ENCODE data around the gene TPRG1L.

- TF ChIP-seq CTCF (IDR thresholded peaks at IDR 0.05) (no peak), POLR2A (IDR thresholded peaks at IDR 0.05) (no peak)
Measured at GRCh38 chr1:3641046-3641760, 16.4 kb downstream of the TPRG1L start.

All from body of pancreas (tissue), 4 donors.